ENCODE data around the gene TNFRSF12A. TPM values are rescaled to one million over a fixed set of nuclear protein-coding genes. Genes with fewer than 3 reads are reported as not detected.

The TNFRSF12A gene
- total and polyA plus RNA-seq, 2 donors (not counting 1 experiment from before 2014, with no cell fraction given) = 80.7 to 196 TPM

- Histone ChIP-seq H3K9ac (ENCODE audit: insufficient read depth, low read length) (no peak overlapping the region), H3K27me3 (ENCODE audit: control insufficient read depth, insufficient read depth, low read length) (peaks cover 9% of the 10 kb centered on the region), H3K9me3 (ENCODE audit: control insufficient read depth, insufficient read depth, low read depth, low read length) (no peaks in the 10 kb centered on the region), H3K36me3 (ENCODE audit: control insufficient read depth, insufficient read depth, low read length) (peaks cover 2% of the 10 kb centered on the region), H3K27ac (ENCODE audit: insufficient read depth, low read length) (no peak overlapping the region), H2AFZ (ENCODE audit: low read length) (no peak overlapping the region), H3K4me3 (replicated peaks in 1 of 4; ENCODE audit: control extremely low read depth in 1 of 4, insufficient read depth in 1 of 4, low read depth in 3 of 4, low read length in 4 of 4) (no peak overlapping the region), H3K79me2 (ENCODE audit: control insufficient read depth, insufficient read depth, low read length) (no peaks in the 10 kb centered on the region), H3K4me2 (ENCODE audit: extremely low read depth, insufficient read depth, low read length) (no peak overlapping the region), H4K20me1 (ENCODE audit: control insufficient read depth, extremely low read depth, insufficient read depth, low read length) (no peaks in the 10 kb centered on the region), H3K4me1 (ENCODE audit: control insufficient read depth, extremely low read depth, insufficient read depth, low read length) (no peaks in the 10 kb centered on the region)
- TF ChIP-seq EZH2 (IDR thresholded peaks at IDR 0.05; ENCODE audit: low read length, missing control alignments) (no peak), CTCF (conservative IDR thresholded peaks at IDR 0.05 in 1 of 2, IDR thresholded peaks at IDR 0.05 in 1 of 2; ENCODE audit: low read depth in 1 of 2, low read length in 2 of 2) (no peak)
- no peak for DNase-seq (ENCODE audit: low read depth in 2 of 2)
Observed at GRCh38 chr16:2971985-2972784, 48.0 kb upstream of the TNFRSF12A start.

GRCh38 chr16:2973093-2973492 is 47.1 kb upstream of the TNFRSF12A start:
- H3K79me2 ChIP-seq (ENCODE audit: control insufficient read depth, insufficient read depth, low read length) = no peaks in the 10 kb centered on the region

More at GRCh38 chr16:2973093-2973492, 47.1 kb upstream of the TNFRSF12A start:
- no peak for DNase-seq (ENCODE audit: low read depth in 2 of 2)
- Histone ChIP-seq H3K4me1 (ENCODE audit: control insufficient read depth, extremely low read depth, insufficient read depth, low read length) (no peaks in the 10 kb centered on the region), H3K4me2 (ENCODE audit: extremely low read depth, insufficient read depth, low read length) (no peak overlapping the region), H3K27me3 (ENCODE audit: control insufficient read depth, insufficient read depth, low read length) (no peaks in the 10 kb centered on the region), H2AFZ (ENCODE audit: low read length) (no peak overlapping the region), H3K9me3 (ENCODE audit: control insufficient read depth, insufficient read depth, low read depth, low read length) (no peaks in the 10 kb centered on the region), H3K4me3 (replicated peaks in 1 of 4; ENCODE audit: control extremely low read depth in 1 of 4, insufficient read depth in 1 of 4, low read depth in 3 of 4, low read length in 4 of 4) (no peak overlapping the region), H3K36me3 (ENCODE audit: control insufficient read depth, insufficient read depth, low read length) (peaks cover 2% of the 10 kb centered on the region), H3K9ac (ENCODE audit: insufficient read depth, low read length) (no peak overlapping the region), H4K20me1 (ENCODE audit: control insufficient read depth, extremely low read depth, insufficient read depth, low read length) (no peaks in the 10 kb centered on the region), H3K27ac (ENCODE audit: insufficient read depth, low read length) (no peak overlapping the region)
- TF ChIP-seq EZH2 (IDR thresholded peaks at IDR 0.05; ENCODE audit: low read length, missing control alignments) (no peak), CTCF (conservative IDR thresholded peaks at IDR 0.05 in 1 of 2, IDR thresholded peaks at IDR 0.05 in 1 of 2; ENCODE audit: low read depth in 1 of 2, low read length in 2 of 2) (no peak)
